ENCODE measurements around the gene GALNT1. TPM values are rescaled to one million over a fixed set of nuclear protein-coding genes. Genes with fewer than 3 reads are reported as not detected.

GALNT1 gene
- total RNA-seq, 2 donors from 2014 or later, result 29.6 to 35.2 TPM

DNA sequence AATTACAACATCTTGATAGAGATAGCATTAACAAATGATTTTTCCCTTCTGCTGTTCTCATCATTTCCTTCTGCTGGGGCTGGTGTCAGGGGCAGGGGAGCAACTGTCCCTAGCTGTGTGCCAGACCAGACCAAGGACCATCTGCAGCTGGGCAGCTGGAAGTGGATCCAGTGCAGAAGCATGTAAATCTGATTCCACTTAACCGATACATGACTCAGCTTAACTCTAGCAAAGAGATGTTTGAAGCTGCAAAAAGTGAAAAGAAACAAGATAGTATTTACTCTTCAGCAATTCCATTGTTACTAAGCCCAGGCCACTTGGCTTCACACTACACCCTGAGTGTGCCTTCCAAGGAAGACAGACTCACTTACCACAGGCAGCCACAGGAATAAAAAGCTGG, 151.1 kb downstream of the GALNT1 start:
- no peak for DNase-seq (ENCODE audit: low spot score)
- peak overlapping the region in 1 of 2 donors; percentile 14 for H3K27ac ChIP-seq

DNA sequence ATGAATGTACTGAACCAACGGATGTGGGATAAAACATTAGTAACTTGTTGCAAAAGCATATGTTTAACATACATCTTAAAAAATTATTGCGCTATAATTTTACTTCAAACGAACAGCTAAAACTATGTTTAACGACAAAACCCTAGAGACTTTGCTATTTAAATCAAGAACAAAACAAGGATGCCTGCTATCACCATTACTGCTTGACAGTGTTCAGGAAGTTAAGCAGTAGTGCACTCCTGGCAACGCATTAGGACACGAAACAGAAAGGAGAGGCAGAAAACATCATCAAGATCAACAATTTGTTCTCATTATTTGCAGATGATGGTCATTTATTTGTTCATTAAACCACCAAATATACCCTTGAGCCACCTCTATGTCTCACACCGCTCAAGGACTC, 151.9 kb downstream of the GALNT1 start:
- TF ChIP-seq, protein P1, sequence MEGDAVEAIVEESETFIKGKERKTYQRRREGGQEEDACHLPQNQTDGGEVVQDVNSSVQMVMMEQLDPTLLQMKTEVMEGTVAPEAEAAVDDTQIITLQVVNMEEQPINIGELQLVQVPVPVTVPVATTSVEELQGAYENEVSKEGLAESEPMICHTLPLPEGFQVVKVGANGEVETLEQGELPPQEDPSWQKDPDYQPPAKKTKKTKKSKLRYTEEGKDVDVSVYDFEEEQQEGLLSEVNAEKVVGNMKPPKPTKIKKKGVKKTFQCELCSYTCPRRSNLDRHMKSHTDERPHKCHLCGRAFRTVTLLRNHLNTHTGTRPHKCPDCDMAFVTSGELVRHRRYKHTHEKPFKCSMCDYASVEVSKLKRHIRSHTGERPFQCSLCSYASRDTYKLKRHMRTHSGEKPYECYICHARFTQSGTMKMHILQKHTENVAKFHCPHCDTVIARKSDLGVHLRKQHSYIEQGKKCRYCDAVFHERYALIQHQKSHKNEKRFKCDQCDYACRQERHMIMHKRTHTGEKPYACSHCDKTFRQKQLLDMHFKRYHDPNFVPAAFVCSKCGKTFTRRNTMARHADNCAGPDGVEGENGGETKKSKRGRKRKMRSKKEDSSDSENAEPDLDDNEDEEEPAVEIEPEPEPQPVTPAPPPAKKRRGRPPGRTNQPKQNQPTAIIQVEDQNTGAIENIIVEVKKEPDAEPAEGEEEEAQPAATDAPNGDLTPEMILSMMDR (IDR thresholded peaks at IDR 0.05), result no peak
- no peak overlapping the region for H3K4me3 ChIP-seq
- H3K27ac ChIP-seq, result peak overlapping the region in 1 of 2 donors; percentile 20
- H3K4me1 ChIP-seq, result peaks cover 0 to 16% of the 10 kb centered on the region in 2 donors
- peaks cover 0 to 5% of the 10 kb centered on the region in 2 donors for H3K9me3 ChIP-seq
- no peak for DNase-seq (ENCODE audit: low spot score)
- H3K27me3 ChIP-seq, result no peaks in the 10 kb centered on the region
- no peaks in the 10 kb centered on the region for H3K36me3 ChIP-seq

More for the DNA sequence above, 151.1 kb downstream of the GALNT1 start:
- TF ChIP-seq, protein P1 (IDR thresholded peaks at IDR 0.05), result no peak
- Histone ChIP-seq H3K36me3 (no peaks in the 10 kb centered on the region), H3K9me3 (peaks cover 0 to 5% of the 10 kb centered on the region in 2 donors), H3K4me3 (no peak overlapping the region), H3K27me3 (no peaks in the 10 kb centered on the region), H3K4me1 (peaks cover 0 to 16% of the 10 kb centered on the region in 2 donors)

DNA sequence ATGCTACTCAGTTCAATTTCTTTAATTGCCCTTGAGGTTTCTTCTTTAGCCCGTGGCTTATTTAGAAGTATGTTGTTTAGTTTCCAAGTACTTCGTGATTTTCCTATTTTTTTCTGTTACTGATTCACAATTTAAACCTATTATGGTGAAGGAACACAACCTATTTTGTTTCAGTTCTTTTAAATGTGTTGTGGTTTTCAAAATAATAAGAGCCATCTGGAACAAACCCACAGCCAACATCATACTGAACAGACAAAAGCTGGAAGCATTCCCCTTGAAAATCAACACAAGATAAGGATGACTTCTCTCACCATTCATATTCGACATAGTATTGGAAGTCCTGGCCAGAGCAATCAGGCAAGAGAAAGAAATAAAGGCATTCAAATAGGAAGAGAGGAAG, 155.2 kb downstream of the GALNT1 start:
- Histone ChIP-seq H3K4me1 (peaks cover 0 to 16% of the 10 kb centered on the region in 2 donors), H3K27me3 (no peaks in the 10 kb centered on the region)
- TF ChIP-seq, protein P1 (IDR thresholded peaks at IDR 0.05), result no peak

DNA sequence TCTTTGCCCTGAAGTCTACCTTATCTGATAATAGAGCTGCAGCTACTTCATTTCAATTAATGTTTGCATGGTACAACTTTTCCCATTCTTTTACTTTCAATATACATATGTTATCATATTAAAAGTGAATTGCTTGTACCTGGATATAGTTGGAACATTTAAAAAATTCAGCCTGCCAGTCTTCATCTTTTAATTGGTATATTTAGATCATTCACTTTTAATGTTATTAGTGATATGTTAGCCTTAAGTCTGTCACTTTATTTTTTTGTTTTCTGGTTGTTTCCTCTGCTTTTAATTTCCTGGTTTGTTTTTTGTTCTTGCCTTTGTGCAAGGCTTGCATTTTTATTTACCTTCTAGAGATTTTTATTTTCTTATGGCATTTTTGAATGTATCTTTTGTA, 158.2 kb downstream of the GALNT1 start:
- no peak for DNase-seq (ENCODE audit: low spot score)
- Histone ChIP-seq H3K36me3 (no peaks in the 10 kb centered on the region), H3K27me3 (no peaks in the 10 kb centered on the region), H3K4me3 (no peak overlapping the region), H3K9me3 (peaks cover 0 to 14% of the 10 kb centered on the region in 2 donors), H3K4me1 (no peaks in the 10 kb centered on the region), H3K27ac (no peak overlapping the region)
- TF ChIP-seq, protein P1 (IDR thresholded peaks at IDR 0.05), result no peak

More for the DNA sequence above, 155.2 kb downstream of the GALNT1 start:
- DNase-seq (ENCODE audit: low spot score), result no peak
- H3K4me3 ChIP-seq, result no peak overlapping the region
- no peak overlapping the region for H3K27ac ChIP-seq
- H3K36me3 ChIP-seq, result no peaks in the 10 kb centered on the region
- peaks cover 0 to 14% of the 10 kb centered on the region in 2 donors for H3K9me3 ChIP-seq

DNA sequence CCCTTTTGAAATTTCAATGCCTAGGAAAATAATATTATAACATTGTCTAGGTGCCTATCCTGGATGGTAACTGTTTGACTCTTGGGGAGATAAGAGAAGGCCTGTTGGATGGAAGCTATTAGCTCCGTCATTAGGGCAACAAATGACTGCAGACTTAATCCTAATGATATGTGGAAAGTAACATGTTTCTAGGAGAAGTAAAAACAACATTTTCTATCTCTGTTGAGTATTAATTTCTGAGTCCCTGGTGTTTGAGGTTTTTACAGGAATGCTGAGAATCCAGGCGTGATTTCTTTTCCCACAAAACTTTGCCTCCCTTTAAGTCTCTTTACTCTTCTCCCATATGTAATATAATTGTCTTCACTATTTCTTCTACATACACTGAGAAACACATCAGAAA, 159.1 kb downstream of the GALNT1 start:
- Histone ChIP-seq H3K27me3 (no peaks in the 10 kb centered on the region), H3K4me1 (no peaks in the 10 kb centered on the region), H3K27ac (no peak overlapping the region), H3K9me3 (peaks cover 0 to 14% of the 10 kb centered on the region in 2 donors), H3K4me3 (no peak overlapping the region), H3K36me3 (no peaks in the 10 kb centered on the region)
- TF ChIP-seq, protein P1 (IDR thresholded peaks at IDR 0.05), result no peak
- DNase-seq (ENCODE audit: low spot score), result no peak

DNA sequence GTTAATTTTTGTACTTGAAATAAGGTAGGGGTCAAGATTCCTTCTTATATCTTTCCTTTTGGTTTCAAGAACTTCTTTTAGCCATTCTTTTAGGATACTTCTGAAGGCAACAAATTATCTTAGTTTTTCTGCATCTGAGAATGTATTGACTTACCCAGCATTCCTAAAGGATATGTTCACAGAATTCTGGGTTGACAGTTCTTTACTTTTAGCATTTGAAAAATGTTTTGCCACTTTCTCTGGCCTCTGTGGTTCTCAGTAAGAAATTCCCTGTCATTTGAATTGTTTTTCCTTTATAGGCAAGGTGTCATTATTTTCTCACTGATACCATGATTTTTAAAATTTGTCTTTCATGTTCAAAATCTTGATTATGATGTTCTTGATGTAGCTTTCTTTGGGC, 162.4 kb downstream of the GALNT1 start:
- TF ChIP-seq, protein P1 (IDR thresholded peaks at IDR 0.05), result no peak
- Histone ChIP-seq H3K36me3 (no peaks in the 10 kb centered on the region), H3K9me3 (peaks cover 0 to 9% of the 10 kb centered on the region in 2 donors), H3K27me3 (no peaks in the 10 kb centered on the region), H3K4me3 (no peak overlapping the region), H3K27ac (no peak overlapping the region), H3K4me1 (no peaks in the 10 kb centered on the region)
- DNase-seq (ENCODE audit: low spot score), result no peak
